ENCODE data around the gene C5orf15. TPM values are rescaled to one million over a fixed set of nuclear protein-coding genes. Genes with fewer than 3 reads are reported as not detected.
A peak's percentile ranks its signal among the peaks of the same experiment; 100 is the strongest.
"Not testable (repeated sequence)": the region's sequence is repeated elsewhere in the genome, so short reads cannot be mapped to it uniquely, and the experiment has no call there.

Gene C5orf15
- total RNA-seq, 2 donors from 2014 or later: 12.1 to 13.5 TPM

GRCh38 chr5:133985540-133986180 lies 17.2 kb upstream of the C5orf15 start:
- H3K9me3 ChIP-seq (ENCODE audit: control insufficient read depth, low read length, poor library complexity, severe bottlenecking): no peaks in the 10 kb centered on the region
- H3K4me1 Mint-ChIP-seq: peaks cover 8% of the 10 kb centered on the region
- H3K27me3 Mint-ChIP-seq: no peaks in the 10 kb centered on the region
- DNase-seq (no peak), ATAC-seq (no peak)
- no peak overlapping the region for H3K27ac Mint-ChIP-seq
- H3K4me3 Mint-ChIP-seq: no peak overlapping the region
- H3K36me3 Mint-ChIP-seq (ENCODE audit: low read depth): no peaks in the 10 kb centered on the region

- Mint-ChIP-seq H3K4me1 (peaks cover 8% of the 10 kb centered on the region), H3K27ac (peak overlapping the region; percentile 37), H3K4me3 (no peak overlapping the region), H3K27me3 (no peaks in the 10 kb centered on the region), H3K36me3 (ENCODE audit: low read depth) (no peaks in the 10 kb centered on the region)
- DNase-seq: no peak
- H3K9me3 ChIP-seq (ENCODE audit: control insufficient read depth, low read length, poor library complexity, severe bottlenecking): no peaks in the 10 kb centered on the region
- ATAC-seq: no peak
These were observed 15.2 kb upstream of the C5orf15 start for GRCh38 chr5:133983674-133984073.

- ATAC-seq: peak; percentile 54
These were observed 13.3 kb upstream of the C5orf15 start for GRCh38 chr5:133981714-133982113.

GRCh38 chr5:133980652-133981051 lies 12.2 kb upstream of the C5orf15 start:
- no peaks in the 10 kb centered on the region for H3K9me3 ChIP-seq (ENCODE audit: control insufficient read depth, low read length, poor library complexity, severe bottlenecking)
- H3K27me3 Mint-ChIP-seq: no peaks in the 10 kb centered on the region
- no peaks in the 10 kb centered on the region for H3K36me3 Mint-ChIP-seq (ENCODE audit: low read depth)
- DNase-seq (no peak), ATAC-seq (no peak)
- H3K27ac Mint-ChIP-seq: no peak overlapping the region
- H3K4me1 Mint-ChIP-seq: peaks cover 6% of the 10 kb centered on the region
- no peak overlapping the region for H3K4me3 Mint-ChIP-seq

More at GRCh38 chr5:133981714-133982113, 13.3 kb upstream of the C5orf15 start:
- H3K27ac Mint-ChIP-seq: no peak overlapping the region
- no peak for DNase-seq
- peaks cover 8% of the 10 kb centered on the region for H3K4me1 Mint-ChIP-seq
- no peaks in the 10 kb centered on the region for H3K27me3 Mint-ChIP-seq
- H3K9me3 ChIP-seq (ENCODE audit: control insufficient read depth, low read length, poor library complexity, severe bottlenecking): no peaks in the 10 kb centered on the region
- no peaks in the 10 kb centered on the region for H3K36me3 Mint-ChIP-seq (ENCODE audit: low read depth)
- H3K4me3 Mint-ChIP-seq: peak overlapping the region; percentile 7

- no peak overlapping the region for H3K27ac Mint-ChIP-seq
- no peaks in the 10 kb centered on the region for H3K9me3 ChIP-seq (ENCODE audit: control insufficient read depth, low read length, poor library complexity, severe bottlenecking)
- no peaks in the 10 kb centered on the region for H3K27me3 Mint-ChIP-seq
- no peaks in the 10 kb centered on the region for H3K36me3 Mint-ChIP-seq (ENCODE audit: low read depth)
- peaks cover 6% of the 10 kb centered on the region for H3K4me1 Mint-ChIP-seq
- ATAC-seq: no peak
- no peak overlapping the region for H3K4me3 Mint-ChIP-seq
- no peak for DNase-seq
These were observed 10.5 kb upstream of the C5orf15 start for GRCh38 chr5:133978943-133979342.

GRCh38 chr5:133977858-133978257 lies 9.4 kb upstream of the C5orf15 start:
- DNase-seq: no peak
- no peaks in the 10 kb centered on the region for H3K9me3 ChIP-seq (ENCODE audit: control insufficient read depth, low read length, poor library complexity, severe bottlenecking)
- no peak for ATAC-seq
- Mint-ChIP-seq H3K27ac (peak overlapping the region; percentile 81), H3K36me3 (ENCODE audit: low read depth) (no peaks in the 10 kb centered on the region), H3K27me3 (no peaks in the 10 kb centered on the region), H3K4me3 (no peak overlapping the region), H3K4me1 (peaks cover 5% of the 10 kb centered on the region)

GRCh38 chr5:133977161-133977787 lies 8.8 kb upstream of the C5orf15 start:
- Mint-ChIP-seq H3K4me3 (no peak overlapping the region), H3K4me1 (peaks cover 5% of the 10 kb centered on the region), H3K36me3 (ENCODE audit: low read depth) (no peaks in the 10 kb centered on the region), H3K27me3 (no peaks in the 10 kb centered on the region), H3K27ac (peak overlapping the region; percentile 81)
- H3K9me3 ChIP-seq (ENCODE audit: control insufficient read depth, low read length, poor library complexity, severe bottlenecking): no peaks in the 10 kb centered on the region
- DNase-seq (no peak), ATAC-seq (no peak)

- DNase-seq; H3K9me3 ChIP-seq (ENCODE audit: control insufficient read depth, low read length, poor library complexity, severe bottlenecking); H3K4me3 Mint-ChIP-seq; H3K36me3 Mint-ChIP-seq (ENCODE audit: low read depth); H3K27me3 Mint-ChIP-seq; ATAC-seq; H3K4me1 Mint-ChIP-seq: not testable (repeated sequence)
- peak overlapping the region; percentile 81 for H3K27ac Mint-ChIP-seq
These were observed 7.1 kb upstream of the C5orf15 start for GRCh38 chr5:133975546-133975945.

- Mint-ChIP-seq H3K36me3 (ENCODE audit: low read depth) (no peaks in the 10 kb centered on the region), H3K4me1 (peaks cover 7% of the 10 kb centered on the region), H3K4me3 (no peak overlapping the region), H3K27ac (peak overlapping the region; percentile 27), H3K27me3 (no peaks in the 10 kb centered on the region)
- no peaks in the 10 kb centered on the region for H3K9me3 ChIP-seq (ENCODE audit: control insufficient read depth, low read length, poor library complexity, severe bottlenecking)
- DNase-seq (no peak), ATAC-seq (no peak)
These were observed 5.7 kb upstream of the C5orf15 start for GRCh38 chr5:133974142-133974541.

GRCh38 chr5:133970325-133970909 lies 2.0 kb upstream of the C5orf15 start:
- Mint-ChIP-seq H3K36me3 (ENCODE audit: low read depth) (peaks cover 6% of the 10 kb centered on the region), H3K27me3 (no peaks in the 10 kb centered on the region), H3K4me1 (peaks cover 20% of the 10 kb centered on the region), H3K4me3 (peak overlapping the region; percentile 98), H3K27ac (peak overlapping the region; percentile 99)
- ATAC-seq (no peak), DNase-seq (no peak)
- H3K9me3 ChIP-seq (ENCODE audit: control insufficient read depth, low read length, poor library complexity, severe bottlenecking): no peaks in the 10 kb centered on the region

- no peaks in the 10 kb centered on the region for H3K9me3 ChIP-seq (ENCODE audit: control insufficient read depth, low read length, poor library complexity, severe bottlenecking)
- Mint-ChIP-seq H3K4me1 (peaks cover 25% of the 10 kb centered on the region), H3K27me3 (no peaks in the 10 kb centered on the region), H3K36me3 (ENCODE audit: low read depth) (peaks cover 6% of the 10 kb centered on the region), H3K27ac (peak overlapping the region; percentile 99), H3K4me3 (peak overlapping the region; percentile 98)
- no peak for ATAC-seq
- no peak for DNase-seq
These were observed 1.4 kb upstream of the C5orf15 start for GRCh38 chr5:133969654-133970324.

- DNase-seq (no peak), ATAC-seq (peak; percentile 29)
- peak overlapping the region; percentile 98 for H3K4me3 Mint-ChIP-seq
- H3K27me3 Mint-ChIP-seq: no peaks in the 10 kb centered on the region
- H3K9me3 ChIP-seq (ENCODE audit: control insufficient read depth, low read length, poor library complexity, severe bottlenecking): no peaks in the 10 kb centered on the region
- H3K27ac Mint-ChIP-seq: peak overlapping the region; percentile 99
- peaks cover 34% of the 10 kb centered on the region for H3K4me1 Mint-ChIP-seq
- peaks cover 6% of the 10 kb centered on the region for H3K36me3 Mint-ChIP-seq (ENCODE audit: low read depth)
These were observed 674 bp downstream of the C5orf15 start for GRCh38 chr5:133967698-133968203.

GRCh38 chr5:133967124-133967523 lies 1.3 kb downstream of the C5orf15 start:
- Mint-ChIP-seq H3K27ac (peak overlapping the region; percentile 99), H3K4me3 (peak overlapping the region; percentile 98), H3K4me1 (peaks cover 40% of the 10 kb centered on the region), H3K36me3 (ENCODE audit: low read depth) (peaks cover 6% of the 10 kb centered on the region), H3K27me3 (no peaks in the 10 kb centered on the region)
- no peak for DNase-seq
- no peaks in the 10 kb centered on the region for H3K9me3 ChIP-seq (ENCODE audit: control insufficient read depth, low read length, poor library complexity, severe bottlenecking)
- ATAC-seq: no peak

Measured in T-helper 17 cell (primary cell).